NCI-H510A (cell line): ENCODE measurements around the gene DCLRE1B.
A peak's percentile ranks its signal among the peaks of the same experiment; 100 is the strongest.

ENCODE experiments used
- DNase-seq: peaks from one replicate; lab custom pipeline; 2025; lab: John Stamatoyannopoulos, UW

DCLRE1B gene

DNA sequence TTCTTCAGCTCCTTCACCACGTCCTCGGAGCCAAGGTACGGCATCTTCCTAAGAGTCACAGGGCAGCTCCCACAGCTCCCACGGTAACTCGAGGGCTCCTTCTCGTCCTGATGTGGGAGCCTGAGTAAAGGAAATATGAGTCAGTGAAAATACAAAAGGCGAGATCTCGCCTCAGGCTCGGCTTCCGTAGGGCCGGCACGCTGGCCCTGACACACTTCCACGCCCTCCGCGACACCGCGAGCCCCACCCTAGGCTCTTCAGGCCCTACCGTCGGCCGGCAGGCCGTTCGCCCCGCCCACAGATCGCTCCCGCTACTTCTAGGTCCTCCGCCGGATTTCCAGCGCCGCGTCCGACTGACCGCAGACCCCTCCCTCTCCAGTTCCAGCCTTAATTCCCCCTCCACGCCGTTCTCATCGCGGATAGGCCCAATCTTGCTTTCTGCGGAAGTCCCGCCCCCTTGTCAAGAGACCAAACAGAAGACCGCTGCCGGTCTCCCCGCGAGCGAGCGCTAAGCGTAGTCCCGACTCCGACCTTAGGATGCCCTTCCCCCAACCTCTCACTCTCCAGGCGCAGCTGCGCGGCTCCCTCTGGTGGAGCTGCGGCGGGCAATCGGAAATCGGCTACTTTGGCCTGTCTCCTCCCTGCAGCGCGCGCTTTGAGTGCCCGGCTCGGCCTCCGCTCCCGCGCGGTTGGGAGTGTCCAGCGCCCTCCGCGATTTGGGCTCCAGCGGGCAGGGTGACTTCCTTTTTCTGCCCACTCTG lies at the start of gene DCLRE1B, which contains the start of gene AP4B1:
Gene DCLRE1B, plus strand, starts transcription at position 653 of the 761 bp plus-strand sequence. CDS start 261 bp downstream, outside the sequence.
Gene AP4B1, minus strand, starts transcription at position 126 of the 761 bp plus-strand sequence. Its CDS starts 82 bp downstream, at position 44.
- peak; percentile 99 for DNase-seq

DNA sequence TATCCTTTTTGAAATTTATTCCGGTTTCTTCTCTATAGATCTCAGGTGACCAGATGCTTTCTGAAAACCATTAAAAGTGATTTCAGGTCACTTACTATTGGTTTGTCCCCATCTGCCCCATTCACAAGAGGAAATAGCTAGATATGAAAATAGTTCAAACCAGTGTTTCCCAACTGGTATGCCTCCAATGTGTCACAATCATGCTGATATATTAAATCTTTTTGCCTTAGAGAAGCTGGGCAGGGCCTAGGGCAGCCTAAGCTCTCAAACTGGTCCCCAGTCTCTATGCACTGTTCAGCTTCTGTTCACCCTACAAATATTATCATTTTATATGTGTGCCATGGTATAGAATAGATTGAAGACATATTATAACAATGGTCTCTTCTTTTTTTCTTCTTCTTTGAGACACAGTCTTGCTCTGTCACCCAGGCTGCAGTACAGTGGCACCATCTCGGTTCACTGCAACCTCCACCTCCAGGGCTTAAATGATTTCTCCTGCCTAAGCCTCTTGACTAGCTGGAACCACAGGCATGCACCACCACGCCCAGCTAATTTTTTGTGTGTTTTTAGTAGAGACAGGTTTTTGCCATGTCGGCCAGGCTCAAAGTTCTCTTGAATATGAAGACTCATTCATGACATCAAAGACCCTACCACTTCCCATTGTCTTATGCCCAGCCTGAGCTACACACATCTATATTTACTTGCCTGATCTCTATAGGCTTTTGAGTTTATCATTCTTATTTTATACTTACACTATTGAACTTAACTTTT lies 49.3 kb upstream of the DCLRE1B start:
- DNase-seq = no peak

DNA sequence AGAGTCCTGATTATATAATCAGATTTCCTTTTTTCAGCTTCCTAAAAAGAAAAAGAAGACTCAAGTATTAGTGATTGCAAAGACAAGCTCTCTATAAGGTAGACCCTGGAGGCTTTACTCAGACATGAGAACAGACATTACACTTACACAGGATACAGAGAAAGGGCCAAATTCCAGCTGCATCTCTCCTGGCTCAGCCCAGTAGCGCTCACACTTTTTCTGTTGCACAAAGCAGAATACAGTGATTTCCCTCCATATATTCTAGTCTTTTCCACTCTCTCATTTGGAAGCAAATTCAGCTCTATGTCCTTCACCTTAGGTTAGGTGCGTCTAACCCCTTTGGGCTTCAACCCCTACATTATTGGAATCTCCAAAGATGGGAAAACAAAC lies 48.7 kb upstream of the DCLRE1B start:
- DNase-seq = no peak

DNA sequence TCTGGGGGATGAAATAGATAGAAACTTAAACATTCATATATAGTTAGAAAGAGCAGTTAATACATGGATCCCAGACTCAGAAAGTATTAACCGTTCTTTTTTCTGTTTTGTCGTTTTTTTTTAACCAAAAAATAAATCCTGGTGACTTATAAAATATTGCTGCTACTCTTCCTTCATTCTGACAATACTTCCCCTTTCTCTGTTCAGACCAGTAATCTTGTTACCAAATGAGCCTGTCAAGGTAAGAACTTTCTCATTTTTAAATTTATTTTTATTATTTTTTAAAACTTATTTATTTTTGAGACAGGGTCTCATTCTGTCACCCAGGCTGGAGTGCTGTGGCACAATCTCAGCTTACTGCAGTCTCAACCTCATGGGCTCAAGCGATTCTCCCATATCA lies 47.4 kb upstream of the DCLRE1B start:
- DNase-seq = no peak

DNA sequence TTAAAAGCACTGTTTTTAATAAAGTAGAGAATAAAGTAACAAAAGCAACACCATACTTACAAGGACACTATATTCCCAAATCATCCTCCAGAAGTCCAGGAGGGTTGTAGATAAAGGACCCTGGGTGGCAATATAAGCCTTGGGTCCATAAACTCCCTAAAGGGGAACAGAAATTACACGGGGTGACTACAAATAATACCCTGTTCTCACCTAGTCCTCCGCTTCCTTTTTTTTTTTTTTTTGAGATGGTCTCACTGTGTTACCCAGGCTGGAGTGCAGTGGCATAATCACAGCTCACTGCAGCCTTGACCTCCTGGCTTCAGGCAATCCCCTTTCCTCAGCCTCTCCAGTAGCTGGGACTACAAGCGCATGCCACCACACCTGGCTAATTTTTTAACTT lies 46.7 kb upstream of the DCLRE1B start:
- DNase-seq = no peak

DNA sequence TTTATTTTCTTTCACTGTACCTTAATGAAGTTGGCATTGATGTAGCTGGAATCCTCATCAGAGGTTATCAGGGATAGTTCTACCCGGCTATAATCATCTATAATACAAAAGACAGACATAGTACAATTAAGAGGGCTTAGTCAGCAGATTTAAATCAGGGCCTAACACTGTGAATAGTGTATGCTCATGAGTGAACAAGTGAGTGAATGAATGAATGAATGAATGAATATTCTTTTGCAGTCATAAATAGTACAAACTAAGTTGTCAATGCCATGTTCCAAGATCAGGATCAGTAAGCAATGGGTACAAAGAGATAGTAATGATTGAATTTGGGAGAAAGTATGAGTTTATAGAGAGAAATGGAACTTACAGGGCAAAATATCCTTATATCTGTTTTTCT lies 46.1 kb upstream of the DCLRE1B start:
- no peak for DNase-seq

DNA sequence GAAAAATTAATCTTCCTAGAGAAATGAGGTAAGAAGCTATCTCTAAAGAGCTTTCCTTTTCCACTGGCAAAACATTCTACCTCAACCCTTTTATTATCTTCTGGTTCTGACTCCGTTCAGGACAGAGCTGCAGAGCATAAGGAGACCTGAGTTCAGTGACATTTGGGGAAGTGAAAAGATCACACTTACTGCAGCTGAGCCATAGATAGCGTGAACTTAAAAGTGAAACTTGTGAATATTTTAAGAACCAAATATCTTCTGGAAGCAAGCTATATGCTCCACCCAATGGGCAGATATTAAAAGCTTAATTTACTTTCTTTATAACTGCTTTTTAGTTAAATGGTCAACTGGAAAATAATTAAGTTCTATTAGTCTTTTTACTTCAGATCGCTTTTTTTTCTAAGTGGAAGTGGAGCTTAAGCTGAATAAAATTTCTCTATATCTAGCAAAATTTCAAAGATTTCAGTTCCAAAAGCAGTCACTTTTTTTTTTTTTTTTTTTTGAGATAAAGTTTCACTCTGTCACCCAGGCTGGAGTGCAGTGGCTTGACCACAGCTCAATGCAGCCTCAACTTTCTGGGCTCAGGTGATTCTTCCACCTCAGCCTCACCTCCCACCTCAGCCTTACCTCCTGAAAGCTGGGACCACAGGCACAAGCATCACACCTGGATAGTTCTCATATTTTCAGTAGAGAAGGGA lies 45.5 kb upstream of the DCLRE1B start:
- no peak for DNase-seq

DNA sequence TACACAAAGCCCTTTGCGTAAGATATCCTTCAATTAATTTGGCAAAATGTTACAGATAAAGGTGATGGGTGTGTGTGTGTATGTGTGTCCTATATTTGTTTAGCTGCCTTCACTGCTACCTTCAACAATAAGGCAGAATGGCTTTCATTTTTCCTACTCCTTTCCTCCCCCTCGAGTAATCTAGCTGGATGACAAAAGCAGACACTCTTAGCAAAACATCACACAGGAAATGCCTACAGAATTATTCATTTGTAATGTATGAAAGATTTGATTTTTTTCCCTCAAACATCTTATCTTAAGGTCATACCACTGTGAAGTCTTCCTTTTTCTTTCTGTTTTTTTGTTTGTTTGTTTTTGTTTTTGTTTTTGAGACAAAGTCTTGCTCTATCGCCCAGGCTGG lies 44.2 kb upstream of the DCLRE1B start:
- no peak for DNase-seq

DNA sequence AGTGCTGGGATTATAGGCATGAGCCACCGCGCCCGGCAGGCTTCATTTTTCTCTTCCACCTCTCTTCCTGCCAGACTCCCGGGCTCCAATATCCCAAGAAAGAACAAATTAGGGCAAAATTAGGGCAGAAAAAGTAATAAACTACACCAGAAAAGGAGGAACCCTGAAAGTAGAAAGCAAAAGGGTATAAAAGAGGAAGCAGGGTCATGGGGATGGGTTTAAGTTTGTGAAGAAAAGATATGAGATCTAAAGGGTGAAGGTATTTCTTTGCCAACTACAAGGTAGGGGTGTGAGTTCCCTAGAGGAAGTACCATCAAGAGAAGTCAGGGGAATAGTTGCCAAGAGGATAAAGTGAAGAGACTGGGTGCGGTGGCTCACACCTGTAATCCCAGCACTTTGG lies 43.5 kb upstream of the DCLRE1B start:
- DNase-seq = no peak

DNA sequence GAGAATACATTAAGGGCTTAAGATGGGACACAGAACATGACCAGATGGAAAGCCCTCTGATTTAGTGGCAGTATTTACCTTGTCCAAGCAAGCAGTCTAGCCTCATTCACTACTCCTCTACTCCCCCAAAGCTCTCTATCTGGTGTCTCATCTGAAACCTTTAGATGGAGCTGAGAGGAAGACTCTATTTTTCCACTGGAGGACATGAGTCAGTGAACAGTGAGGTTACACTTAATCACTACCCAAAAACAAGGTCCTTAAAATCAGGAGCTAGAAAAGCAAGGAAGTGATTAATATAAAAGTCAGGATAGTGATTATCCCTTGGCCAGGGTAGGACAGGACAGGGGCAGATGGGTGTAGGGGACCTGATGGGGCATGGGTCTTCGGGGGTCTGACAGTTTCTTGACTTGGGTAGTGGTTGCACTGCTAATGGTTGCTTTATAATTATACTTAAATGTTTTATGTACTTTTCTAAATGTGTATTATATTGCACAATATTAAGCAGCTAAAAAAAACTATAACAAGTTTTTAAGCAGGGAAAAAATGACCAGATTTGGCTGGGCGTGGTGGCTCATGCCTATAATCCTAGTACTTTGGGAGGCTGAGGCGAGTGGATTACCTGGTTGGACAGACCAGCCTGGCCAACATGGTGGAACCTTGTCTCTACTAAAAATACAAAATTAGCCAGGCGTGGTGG lies 36.6 kb upstream of the DCLRE1B start:
- DNase-seq = no peak

DNA sequence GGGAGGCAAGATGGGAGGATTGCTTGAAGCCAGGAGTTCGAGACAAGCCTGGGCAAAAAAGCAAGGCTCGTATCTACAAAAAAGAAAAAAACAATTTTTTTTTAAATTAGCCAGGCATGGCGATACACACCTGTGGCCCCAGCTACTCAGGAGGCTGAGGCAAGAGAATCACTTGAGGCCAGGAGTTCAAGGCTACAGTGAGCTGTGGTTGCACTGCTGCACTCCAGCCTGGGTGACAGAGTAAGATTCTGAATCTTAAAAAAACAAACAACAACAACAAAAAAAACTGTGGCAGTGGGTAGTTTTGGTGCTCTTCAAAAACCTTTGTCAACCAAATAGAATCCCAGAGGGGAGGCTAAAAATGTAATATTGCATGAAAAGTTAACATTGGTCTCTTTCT lies 34.3 kb upstream of the DCLRE1B start:
- no peak for DNase-seq

DNA sequence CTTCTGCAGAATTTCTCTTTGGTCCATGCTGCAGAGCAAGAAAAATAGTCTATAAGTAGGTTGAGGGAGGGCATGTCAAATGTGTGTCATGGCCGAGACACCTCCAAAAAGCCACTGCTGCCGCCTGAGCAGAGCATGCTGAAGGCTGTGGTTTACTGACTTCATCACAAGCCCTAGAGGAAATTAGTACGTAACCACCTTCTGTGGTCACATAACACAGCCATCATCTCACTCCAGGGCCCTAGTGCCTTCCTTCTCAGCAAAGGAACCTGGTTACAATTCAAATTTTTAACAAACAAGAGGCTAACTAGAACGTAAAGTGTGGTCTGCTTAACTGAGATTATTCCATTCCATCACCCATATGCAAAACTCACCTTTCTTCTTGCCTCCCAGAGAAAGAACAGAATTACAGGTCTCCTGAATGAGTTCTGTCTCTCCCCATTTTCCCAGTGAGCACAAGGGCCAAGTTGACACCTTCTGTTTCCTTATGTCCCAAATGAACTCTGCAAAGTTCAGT lies 33.5 kb upstream of the DCLRE1B start, which contains the start of gene PTPN22:
Gene PTPN22, minus strand, starts transcription at position 116 of the 517 bp plus-strand sequence.
- DNase-seq = no peak

DNA sequence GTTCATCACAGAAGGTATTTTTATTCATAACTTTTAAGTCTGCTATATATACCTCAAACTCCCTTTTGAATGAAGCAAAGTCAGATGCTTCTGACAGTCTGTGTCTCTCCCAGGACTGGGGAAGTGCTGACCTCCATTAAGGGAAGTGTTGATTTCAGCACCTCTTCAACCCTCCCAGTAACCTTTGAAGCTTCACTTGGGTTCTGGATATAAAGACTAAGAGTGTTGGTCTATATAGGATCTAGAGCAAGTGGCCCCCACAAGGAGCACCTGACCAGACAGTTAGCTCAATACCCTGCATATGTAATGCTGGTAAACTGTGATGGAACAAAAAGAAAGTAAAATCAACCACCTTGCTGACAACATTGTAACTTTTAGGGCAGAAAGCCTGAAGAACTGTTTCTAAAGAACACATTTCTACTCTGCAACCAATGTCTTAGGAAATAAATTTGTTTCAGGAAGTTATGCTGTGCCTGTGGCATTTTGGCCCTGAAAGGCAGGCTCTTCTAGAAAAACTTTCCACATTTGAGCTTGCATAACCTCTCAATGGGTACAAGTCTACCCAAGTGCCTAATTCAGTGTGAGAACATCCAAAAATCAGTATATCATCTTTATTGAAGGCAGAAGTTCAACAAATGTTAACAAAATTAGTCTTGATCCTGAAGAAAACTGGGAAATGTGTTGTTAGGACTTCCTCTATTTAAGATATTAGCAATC lies 32.7 kb upstream of the DCLRE1B start:
- DNase-seq = no peak

DNA sequence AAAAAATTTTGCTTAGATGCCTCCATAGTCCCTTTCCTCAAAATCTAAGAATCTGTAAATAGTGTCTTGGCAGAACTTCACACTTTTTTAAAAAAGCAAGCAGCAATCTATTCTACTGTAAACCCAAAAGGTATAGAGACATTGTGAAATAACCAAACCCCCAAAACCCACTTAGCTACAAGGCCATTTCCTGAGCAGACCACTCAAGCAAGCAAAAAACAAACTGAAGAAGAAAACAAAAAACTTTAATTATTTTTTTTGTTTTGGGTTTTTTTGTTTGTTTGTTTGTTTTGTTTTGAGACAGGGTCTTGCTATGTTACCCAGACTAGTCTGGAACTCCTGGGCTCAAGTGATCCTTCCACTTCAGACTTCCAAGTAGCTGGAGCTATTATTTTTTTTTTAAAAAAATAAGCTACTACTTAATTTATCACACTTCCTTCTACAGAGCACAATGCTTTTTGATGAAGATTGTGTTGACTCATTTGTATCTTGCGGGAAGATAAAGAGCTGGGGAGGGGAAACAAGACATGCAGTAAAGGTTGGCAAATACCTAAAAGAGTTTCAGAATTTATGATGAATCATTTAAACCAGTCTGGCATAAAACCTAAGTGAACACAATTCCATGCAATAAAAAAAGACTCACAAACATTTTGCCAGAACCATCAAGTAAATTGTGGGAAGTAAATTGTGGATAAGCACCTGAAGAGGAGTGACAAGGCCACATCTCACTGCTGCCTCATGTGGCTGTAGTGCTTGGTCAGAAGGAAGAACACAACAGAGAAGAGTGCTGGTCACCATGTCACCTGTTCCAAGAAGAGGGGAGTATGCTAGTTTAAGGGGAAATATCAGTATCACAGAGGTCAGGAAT lies 30.9 kb upstream of the DCLRE1B start:
- DNase-seq = no peak

DNA sequence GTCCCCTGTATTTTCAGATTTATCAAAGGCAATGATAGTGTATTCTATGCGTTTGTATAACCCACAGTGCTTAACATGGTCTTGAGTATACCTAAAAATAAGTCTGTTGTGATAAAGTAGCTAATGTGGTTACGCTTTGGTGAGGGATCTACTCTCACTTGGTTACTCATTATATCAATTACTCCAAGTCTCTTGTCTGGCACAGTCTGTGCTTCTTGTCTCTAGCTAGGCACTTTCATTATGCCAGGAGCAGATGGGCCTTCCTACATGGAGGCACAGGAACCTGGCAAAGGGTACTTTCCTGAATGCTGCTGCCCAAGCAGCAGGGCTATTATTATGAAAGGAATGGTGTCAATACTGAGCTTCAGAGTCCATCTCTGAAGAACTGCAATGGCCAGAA lies 29.4 kb upstream of the DCLRE1B start:
- no peak for DNase-seq

DNA sequence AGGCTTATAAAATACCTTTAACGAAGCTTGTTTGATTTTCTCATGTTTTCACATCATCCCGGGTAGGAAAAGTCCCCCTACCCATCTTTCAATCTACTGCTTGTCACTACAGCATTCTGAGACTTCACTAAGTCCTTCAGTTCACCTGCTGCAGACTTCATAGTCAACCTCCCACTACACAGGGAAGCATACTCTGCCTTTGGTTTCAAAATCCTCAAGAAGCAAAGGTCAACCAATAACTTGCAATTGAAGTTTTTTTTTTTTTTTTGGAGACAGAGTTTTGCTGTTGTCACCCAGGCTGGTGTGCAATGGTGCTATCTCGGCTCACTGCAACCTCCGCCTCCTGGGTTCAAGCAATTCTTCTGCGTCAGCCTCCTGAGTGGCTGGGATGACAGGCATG lies 28.9 kb upstream of the DCLRE1B start:
- no peak for DNase-seq

DNA sequence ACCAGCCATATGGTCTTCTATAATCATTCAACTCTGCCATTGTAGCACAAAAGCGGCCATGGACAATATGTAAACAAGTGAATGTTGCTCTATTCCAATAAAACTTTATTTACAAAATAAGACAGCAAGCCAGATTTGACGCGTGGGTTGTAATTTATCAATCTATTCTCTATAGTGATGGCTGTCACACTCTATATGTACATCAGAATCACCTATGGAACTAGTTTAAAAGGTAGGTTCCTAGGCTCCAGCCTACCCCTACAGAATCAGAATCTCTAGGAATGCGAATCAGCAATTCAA lies 25.4 kb upstream of the DCLRE1B start:
- no peak for DNase-seq

DNA sequence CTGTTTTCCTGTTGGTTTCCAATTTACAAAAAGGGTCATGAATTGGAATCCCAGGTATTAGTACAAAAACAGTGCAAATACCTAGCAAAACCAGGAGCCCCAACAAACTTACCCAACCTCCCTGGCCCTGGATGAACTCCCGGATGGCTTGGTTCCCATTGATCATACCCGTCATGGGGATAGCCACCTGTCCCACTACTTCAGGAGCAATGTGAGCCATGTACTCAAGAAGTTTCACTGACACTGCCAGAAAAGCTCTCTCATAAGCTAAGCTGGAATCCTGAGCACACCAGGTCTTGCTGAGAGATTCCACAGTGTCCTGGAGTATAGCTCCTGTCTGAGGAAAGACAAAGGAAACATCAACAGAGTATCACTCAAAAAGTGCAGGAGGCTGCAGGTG lies 23.5 kb upstream of the DCLRE1B start:
- DNase-seq = no peak

DNA sequence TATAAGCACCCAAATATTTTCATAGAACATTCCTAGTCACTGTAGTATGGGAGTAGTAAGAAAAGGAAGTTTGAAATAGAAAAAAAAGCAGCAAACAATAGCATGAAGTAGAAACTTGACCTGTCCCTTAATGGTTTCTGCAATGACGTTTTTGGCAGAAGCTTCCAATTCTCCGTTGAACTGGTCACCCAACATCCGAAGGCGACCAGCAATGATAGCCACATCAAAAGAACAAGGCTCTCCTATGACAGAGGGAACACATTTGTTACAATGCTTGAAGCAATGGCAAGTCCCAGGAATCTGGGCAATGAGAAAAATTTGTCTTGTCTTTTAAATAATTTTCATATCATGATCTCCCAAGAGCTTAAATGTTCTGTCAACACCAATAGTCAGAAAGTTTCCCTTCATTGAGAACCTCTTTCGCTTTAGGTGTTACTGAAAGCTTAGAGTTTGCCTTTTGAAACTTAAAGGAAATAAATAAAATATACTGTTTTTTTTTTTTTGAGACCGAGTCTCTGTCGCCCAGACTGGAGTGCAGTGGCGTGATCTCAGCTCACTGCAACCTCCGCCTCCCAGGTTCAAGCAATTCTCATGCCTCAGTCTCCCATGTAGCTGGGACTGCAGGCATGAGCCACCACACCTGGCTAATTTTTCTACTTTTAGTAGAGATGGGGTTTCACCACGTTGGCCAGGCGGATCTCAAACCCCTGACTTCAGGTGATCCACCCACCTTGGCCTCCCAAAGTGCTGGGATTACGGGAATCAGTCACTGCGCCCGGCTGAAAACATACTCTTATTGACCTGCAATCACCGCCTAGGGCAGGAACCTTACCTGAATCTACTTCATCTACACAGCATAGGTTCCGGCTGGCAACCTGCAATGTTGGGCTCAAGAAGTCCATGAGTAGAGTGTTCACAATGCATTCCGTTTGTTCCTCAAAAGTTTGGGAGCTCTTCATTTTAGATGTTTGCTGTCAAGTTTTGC lies 18.4 kb upstream of the DCLRE1B start:
- DNase-seq = no peak
